Endothelial cell (in vitro differentiated cells): ENCODE results near the gene PNMT. TPM values are rescaled to one million over a fixed set of nuclear protein-coding genes. Genes with fewer than 3 reads are reported as not detected.

Source experiments
- DNase-seq: peaks from one replicate; pipeline ENCODE4 v3.0.0; 2021; ENCODE audit warnings: low spot score
- H3K27ac Mint-ChIP-seq: one replicate; pipeline ENCODE4 v1.8.0; 2021; ENCODE audit warnings: mixed read lengths, inconsistent platforms; ENCODE audit not compliant: unreplicated experiment
- H3K27me3 Mint-ChIP-seq: one replicate; pipeline ENCODE4 v1.8.0; 2021; ENCODE audit warnings: mild to moderate bottlenecking, moderate library complexity, mixed read lengths, inconsistent platforms; ENCODE audit not compliant: unreplicated experiment
- H3K36me3 Mint-ChIP-seq: one replicate; pipeline ENCODE4 v1.8.0; 2021; ENCODE audit warnings: mild to moderate bottlenecking, low read depth, mixed read lengths, inconsistent platforms; ENCODE audit not compliant: unreplicated experiment
- H3K4me1 Mint-ChIP-seq: one replicate; pipeline ENCODE4 v1.8.0; 2021; ENCODE audit warnings: mild to moderate bottlenecking, mixed read lengths, inconsistent platforms; ENCODE audit not compliant: unreplicated experiment
- H3K4me3 Mint-ChIP-seq: one replicate; pipeline ENCODE4 v1.8.0; 2021; ENCODE audit warnings: mild to moderate bottlenecking, mixed read lengths, inconsistent platforms; ENCODE audit not compliant: unreplicated experiment
- H3K9me3 Mint-ChIP-seq: one replicate; pipeline ENCODE4 v1.8.0; 2021; ENCODE audit warnings: mixed read lengths, inconsistent platforms; ENCODE audit not compliant: unreplicated experiment
- CTCF ChIP-seq: fragments of 200-600 bp; sonication (generic); IDR thresholded peaks from one replicate; pipeline ENCODE4 v1.5.0; 2021; ENCODE audit warnings: antibody characterized with exemption; ENCODE audit not compliant: unreplicated experiment
- total RNA-seq: library from RNA; stranded (reverse); fragmentation: NEBNext Ultra II Directional; extraction: Animal tissue kit (Norgen Biotek cat#: 25700); gene quantifications from one replicate; pipeline ENCODE4 v1.2.1, GENCODE V29; 2021; ENCODE audit not compliant: unreplicated experiment

Gene PNMT
- total RNA-seq, 1 donor from 2014 or later, result not detected

- H3K4me3 Mint-ChIP-seq, result no peak overlapping the region
- TF ChIP-seq CTCF, result no peak
- H3K9me3 Mint-ChIP-seq, result no peaks in the 10 kb centered on the region
- peaks cover 53% of the 10 kb centered on the region for H3K4me1 Mint-ChIP-seq
- no peak overlapping the region for H3K27ac Mint-ChIP-seq
- H3K36me3 Mint-ChIP-seq, result peaks cover 23% of the 10 kb centered on the region
- DNase-seq, result no peak
- H3K27me3 Mint-ChIP-seq, result peaks cover 10% of the 10 kb centered on the region
Observed at GRCh38 chr17:39642291-39643074, 25.8 kb upstream of the PNMT start.

GRCh38 chr17:39643271-39643670, 25.0 kb upstream of the PNMT start:
- Mint-ChIP-seq H3K27ac (no peak overlapping the region), H3K36me3 (peaks cover 15% of the 10 kb centered on the region), H3K27me3 (peaks cover 10% of the 10 kb centered on the region), H3K4me3 (no peak overlapping the region), H3K4me1 (peaks cover 45% of the 10 kb centered on the region), H3K9me3 (no peaks in the 10 kb centered on the region)
- TF ChIP-seq CTCF, result no peak
- no peak for DNase-seq

GRCh38 chr17:39647256-39647655, 21.0 kb upstream of the PNMT start:
- Mint-ChIP-seq H3K27me3 (peaks cover 8% of the 10 kb centered on the region), H3K36me3 (peaks cover 8% of the 10 kb centered on the region), H3K4me1 (peaks cover 34% of the 10 kb centered on the region), H3K4me3 (no peak overlapping the region), H3K27ac (no peak overlapping the region), H3K9me3 (no peaks in the 10 kb centered on the region)
- no peak for TF ChIP-seq CTCF
- no peak for DNase-seq

- DNase-seq, result no peak
- Mint-ChIP-seq H3K9me3 (no peaks in the 10 kb centered on the region), H3K27me3 (peaks cover 6% of the 10 kb centered on the region), H3K4me3 (no peak overlapping the region), H3K4me1 (peaks cover 35% of the 10 kb centered on the region), H3K27ac (no peak overlapping the region), H3K36me3 (peaks cover 7% of the 10 kb centered on the region)
- no peak for TF ChIP-seq CTCF
Observed at GRCh38 chr17:39648616-39649366, 19.5 kb upstream of the PNMT start.

- H3K4me3 Mint-ChIP-seq, result peak overlapping the region; percentile 29
- DNase-seq, result no peak
Observed at GRCh38 chr17:39650121-39650579, 18.1 kb upstream of the PNMT start.

More at GRCh38 chr17:39650121-39650579, 18.1 kb upstream of the PNMT start:
- H3K27ac Mint-ChIP-seq, result no peak overlapping the region
- peaks cover 31% of the 10 kb centered on the region for H3K4me1 Mint-ChIP-seq
- TF ChIP-seq CTCF, result no peak
- peaks cover 4% of the 10 kb centered on the region for H3K36me3 Mint-ChIP-seq
- no peaks in the 10 kb centered on the region for H3K9me3 Mint-ChIP-seq
- H3K27me3 Mint-ChIP-seq, result peaks cover 4% of the 10 kb centered on the region
